Non-pigmented ciliary epithelial cell (primary cell): ENCODE results near the gene RHAG.
"Not testable (repeated sequence)": the region's sequence is repeated elsewhere in the genome, so short reads cannot be mapped to it uniquely, and the experiment has no call there.

ENCODE experiments used
- DNase-seq: peaks from one replicate; pipeline ENCODE4 v3.0.0-alpha.2; 2010; ENCODE audit warnings: low read depth

The RHAG gene

GRCh38 chr6:49635978-49636712, 494 bp downstream of the RHAG start:
- no peak for DNase-seq

DNA sequence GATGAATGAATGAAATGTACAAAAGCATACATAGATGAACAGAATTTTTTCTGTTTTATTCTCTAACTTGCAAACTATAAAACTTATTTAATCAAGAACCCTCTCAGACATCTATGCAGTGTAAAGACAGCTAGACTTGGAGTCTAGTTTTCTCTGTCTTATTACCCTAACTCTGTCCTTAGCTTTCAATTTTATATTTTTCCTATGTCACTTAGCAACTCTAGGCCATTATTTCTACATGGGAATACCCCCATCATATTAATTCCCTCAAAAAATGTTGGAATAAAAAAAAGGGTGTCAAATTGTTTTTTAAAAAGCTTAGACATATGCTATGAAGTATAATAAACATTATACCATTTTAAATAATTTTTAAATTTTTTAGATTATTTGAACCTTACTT, 1.2 kb downstream of the RHAG start:
- no peak for DNase-seq

DNA sequence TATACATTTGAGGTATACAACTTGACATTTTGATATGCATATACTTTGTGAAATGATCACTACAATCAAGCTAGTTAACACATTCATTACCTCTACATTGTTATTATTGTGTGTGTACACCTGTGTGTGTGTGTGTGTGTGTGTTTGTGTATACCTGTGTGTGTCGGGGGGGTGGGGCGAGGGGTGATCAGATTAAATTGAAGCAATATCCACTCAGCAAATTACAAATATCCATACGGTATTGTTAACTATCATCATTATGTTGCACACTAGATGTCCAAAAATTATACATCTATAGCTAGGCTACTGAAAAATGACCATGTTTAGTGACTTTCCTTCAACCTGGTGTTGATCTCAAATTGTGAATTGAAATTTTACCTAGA, 1.8 kb downstream of the RHAG start:
- no peak for DNase-seq

DNA sequence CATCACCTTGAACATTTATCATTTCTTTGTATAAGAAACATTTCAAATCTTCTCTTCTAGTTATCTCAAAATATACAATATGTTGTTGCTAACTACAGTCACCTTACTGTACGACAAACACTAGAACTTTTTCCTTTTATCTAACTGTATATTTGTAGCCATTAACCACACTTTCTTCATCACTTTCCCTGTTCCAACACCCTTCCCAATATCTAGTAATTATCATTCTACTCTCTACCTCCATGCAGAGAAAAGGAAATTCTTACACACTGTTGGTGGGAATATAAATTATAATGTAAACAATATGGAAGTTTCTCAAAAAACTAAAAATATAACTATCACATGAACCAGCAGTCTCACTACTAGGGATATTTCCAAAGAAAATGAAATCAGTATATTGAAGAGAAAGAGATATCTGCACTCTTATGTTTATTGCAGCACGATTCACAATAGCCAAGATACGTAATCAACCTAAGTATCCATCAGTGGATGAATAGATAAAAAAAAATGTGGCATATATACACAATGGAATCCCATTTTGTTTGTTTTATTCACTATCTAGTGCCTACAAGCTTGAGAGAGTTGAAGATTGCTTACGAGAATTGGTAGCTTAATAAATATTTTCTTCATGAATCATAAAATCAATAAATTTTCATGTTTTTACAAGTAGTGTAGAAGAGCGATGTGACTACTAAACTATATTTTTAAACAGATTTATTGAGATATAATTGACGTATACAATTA, 2.4 kb downstream of the RHAG start:
- DNase-seq: no peak

- no peak for DNase-seq
These were observed 3.1 kb downstream of the RHAG start for GRCh38 chr6:49633541-49633940.

- no peak for DNase-seq
These were observed 3.9 kb downstream of the RHAG start for GRCh38 chr6:49632727-49633126.

GRCh38 chr6:49629485-49630088, 7.1 kb downstream of the RHAG start:
- DNase-seq: not testable (repeated sequence)

DNA sequence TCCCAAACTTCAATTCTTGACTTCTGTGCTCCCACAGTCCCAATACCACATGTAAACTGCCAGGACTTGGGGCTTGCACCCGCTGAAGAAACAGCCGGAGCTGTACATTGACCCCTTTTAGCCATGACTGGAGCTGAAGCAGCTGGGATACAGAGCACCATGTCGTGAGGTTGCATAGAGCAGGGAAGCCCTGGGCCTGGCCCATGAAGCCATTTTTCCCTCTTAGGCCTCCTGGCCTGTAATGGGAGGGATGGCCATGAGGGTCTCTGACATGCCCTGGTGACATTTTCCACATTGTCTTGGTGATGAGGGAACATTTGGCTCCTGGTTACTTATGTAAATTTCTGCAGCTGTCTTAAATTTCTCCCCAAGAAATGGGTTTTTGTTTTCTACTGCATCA, 9.8 kb downstream of the RHAG start:
- no peak for DNase-seq

DNA sequence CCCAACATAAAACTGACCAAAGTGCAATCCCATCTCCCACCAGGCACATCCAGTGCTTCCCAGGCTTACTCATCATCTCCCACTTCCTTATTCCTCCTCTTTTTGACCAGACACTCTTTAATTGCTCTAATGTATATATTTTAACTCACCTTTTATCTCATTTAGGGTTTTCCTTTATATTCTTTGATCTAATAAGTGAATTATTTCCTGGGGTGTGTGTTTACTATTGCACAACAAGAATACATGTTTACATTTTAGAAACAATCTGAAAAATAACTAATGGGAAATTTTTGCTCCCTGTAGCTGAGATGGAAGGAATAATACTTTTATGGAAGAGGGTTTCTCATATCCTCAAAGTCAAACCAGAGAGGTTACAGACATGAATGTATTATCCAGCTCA, 18.4 kb downstream of the RHAG start:
- DNase-seq: no peak

GRCh38 chr6:49614144-49614543, 22.5 kb downstream of the RHAG start:
- DNase-seq: not testable (repeated sequence)

GRCh38 chr6:49609285-49609684, 27.4 kb downstream of the RHAG start:
- DNase-seq: no peak

DNA sequence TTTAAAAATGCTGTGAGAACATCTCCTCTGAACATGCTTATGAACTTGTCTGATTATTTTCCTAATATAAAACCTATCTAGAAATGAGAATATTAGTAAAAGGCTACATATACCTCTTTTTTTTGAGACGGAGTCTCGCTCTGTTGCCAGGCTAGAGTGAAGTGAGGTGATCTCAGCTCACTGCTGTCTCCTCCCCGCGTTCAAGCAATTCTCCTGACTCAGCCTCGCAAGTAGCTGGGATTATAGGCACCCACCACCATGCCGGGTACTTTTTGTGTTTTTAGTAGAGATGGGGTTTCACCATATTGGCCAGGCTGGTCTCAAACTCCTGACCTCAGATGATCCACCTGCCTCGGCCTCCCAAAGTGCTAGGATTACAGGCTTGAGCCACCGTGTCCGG, 28.4 kb downstream of the RHAG start:
- DNase-seq: not testable (repeated sequence)

- DNase-seq: no peak
These were observed 29.2 kb downstream of the RHAG start for GRCh38 chr6:49607391-49607982.

- DNase-seq: peak; percentile 57
These were observed 29.8 kb downstream of the RHAG start for GRCh38 chr6:49606721-49607390.

DNA sequence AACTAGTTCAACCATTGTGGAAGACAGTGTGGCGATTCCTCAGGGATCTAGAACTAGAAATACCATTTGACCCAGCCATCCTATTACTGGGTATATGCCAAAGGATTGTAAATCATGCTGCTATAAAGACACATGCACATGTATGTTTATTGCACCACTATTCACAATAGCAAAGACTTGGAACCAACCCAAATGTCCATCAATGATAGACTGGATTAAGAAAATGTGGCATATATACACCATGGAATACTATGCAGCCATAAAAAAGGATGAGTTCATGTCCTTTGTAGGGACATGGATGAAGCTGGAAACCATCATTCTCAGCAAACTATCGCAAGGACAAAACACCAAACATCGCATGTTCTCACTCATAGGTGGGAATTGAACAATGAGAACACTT, 32.6 kb downstream of the RHAG start:
- not testable (repeated sequence) for DNase-seq

GRCh38 chr6:49587262-49587661, 49.4 kb downstream of the RHAG start:
- DNase-seq: not testable (repeated sequence)

DNA sequence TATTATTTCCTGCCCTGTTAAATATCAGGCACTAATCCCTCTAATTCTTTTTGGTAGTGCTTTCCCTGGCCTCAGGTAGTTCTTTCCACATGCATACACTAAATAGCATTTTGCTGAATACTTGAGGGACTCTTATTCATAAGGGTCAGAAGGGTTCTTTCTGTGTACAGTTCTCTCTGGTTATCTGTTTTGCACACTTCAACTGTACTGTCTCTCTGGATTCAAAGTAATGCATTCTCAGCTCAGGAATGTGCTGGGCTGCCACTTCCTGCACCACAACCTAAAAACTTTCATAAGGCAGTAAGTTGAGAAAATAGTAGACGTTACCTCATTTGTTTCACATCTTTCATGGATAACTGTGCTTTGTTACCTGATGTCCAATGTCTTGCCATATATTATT, 54.1 kb downstream of the RHAG start:
- DNase-seq: no peak

DNA sequence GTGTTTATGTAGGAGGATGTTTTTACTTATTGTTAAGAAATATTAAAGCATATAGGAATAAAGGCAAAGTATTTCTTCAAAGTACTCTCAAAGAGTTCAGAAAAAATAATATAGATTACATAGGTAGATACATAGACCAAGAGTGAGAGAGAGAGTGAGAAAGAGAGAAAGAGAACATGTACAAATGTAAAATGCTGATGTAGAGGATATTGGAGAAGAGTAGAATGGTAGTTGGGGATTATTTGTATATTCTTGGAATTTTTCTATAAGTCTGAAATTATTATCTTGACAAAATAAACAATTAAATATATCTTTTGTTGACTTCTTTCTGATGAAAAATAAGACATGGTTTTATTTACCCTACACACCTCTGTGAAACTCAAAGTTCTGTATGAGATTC, 57.0 kb downstream of the RHAG start:
- no peak for DNase-seq

- no peak for DNase-seq
These were observed 60.0 kb downstream of the RHAG start for GRCh38 chr6:49576618-49577017.

DNA sequence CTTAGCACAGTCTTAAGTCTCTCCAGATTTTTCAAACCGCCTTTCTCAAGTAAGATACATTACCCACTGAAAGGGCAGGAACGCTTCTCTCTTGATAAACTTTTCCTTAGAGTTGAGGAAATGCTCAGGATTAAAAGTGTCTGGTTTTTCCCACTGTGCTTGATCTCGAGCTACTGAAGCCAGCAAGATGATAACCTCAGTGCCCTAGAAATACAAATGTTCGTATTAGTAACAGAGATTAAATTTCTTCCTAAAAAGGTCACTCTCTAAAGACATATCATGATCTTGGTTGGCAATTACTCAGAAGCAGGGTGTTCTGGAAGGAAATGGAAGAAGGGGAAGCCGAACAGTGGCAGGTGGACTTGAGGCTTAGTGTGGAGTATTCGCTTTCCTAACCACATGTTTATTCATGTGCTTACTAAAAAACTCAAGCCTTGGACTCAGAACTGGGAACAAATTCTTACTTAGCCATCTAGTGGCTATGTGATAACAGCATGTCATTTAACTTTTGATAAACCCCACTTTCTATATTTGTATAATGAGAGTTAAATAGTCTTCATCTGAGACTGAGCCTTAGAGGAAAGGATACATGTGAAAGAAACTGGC, 66.1 kb downstream of the RHAG start:
- peak; percentile 11 for DNase-seq

DNA sequence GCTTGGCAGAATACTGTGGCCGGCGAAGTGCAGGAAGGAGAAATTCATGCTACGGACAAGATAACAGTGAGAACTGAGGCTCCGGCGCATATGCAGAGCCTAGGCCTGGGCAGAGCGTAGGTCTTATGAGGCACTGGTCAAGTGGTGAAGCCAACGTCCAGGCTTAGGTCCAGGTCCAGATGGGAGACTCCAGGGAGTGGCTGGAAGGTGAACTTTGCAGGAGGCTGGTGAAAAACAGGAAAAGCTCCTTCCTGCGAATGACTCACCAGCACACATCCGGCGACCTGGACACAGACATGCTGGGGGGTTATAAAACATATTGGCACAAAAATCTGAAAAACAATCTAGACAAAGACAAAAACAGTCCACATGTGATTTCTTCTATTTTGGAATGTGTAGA, 70.8 kb downstream of the RHAG start:
- DNase-seq: no peak

DNA sequence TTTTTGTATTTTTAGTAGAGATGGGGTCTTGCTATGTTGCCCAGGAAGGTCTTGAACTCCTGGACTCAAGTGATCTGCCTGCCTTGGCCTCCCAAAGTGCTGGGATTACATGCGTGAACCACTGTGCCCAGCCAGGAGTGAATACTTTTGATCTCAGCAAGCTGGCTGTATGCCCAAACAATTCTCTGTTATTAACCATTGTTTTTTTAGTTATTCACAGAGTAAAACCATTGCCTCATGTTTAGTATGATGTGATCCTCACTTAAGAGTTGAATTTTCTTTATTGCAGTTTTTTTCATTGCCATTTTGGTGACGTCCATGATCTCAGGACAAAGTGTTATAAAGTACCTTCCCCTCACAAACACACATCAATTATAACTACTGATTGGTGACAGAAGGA, 71.4 kb downstream of the RHAG start:
- DNase-seq: no peak
